GM18505 (cell line): ENCODE data around the gene FBXO9.
"Not testable (repeated sequence)": the region's sequence is repeated elsewhere in the genome, so short reads cannot be mapped to it uniquely, and the experiment has no call there.

Experiments
- ATAC-seq: cut with Tn5 transposase; IDR thresholded peaks from one replicate; pipeline ENCODE4 v1.9.1; 2021; ENCODE audit not compliant: unreplicated experiment
- POLR2A ChIP-seq: IDR thresholded peaks from 4 replicates; pipeline ENCODE4 v1.6.1; 2011; ENCODE audit warnings: borderline replicate concordance; ENCODE audit not compliant: insufficient read depth, insufficient read length; ENCODE audit errors: extremely low read depth

Gene FBXO9

GRCh38 chr6:53035549-53036213 lies 29.5 kb upstream of the FBXO9 start:
- no peak for ATAC-seq
- no peak for TF ChIP-seq POLR2A

- no peak for ATAC-seq
- no peak for TF ChIP-seq POLR2A
These were observed 27.1 kb upstream of the FBXO9 start for GRCh38 chr6:53038141-53038540.

- no peak for TF ChIP-seq POLR2A
- no peak for ATAC-seq
These were observed 26.6 kb upstream of the FBXO9 start for GRCh38 chr6:53038596-53038995.

GRCh38 chr6:53041356-53041755 lies 23.8 kb upstream of the FBXO9 start:
- TF ChIP-seq POLR2A, result no peak
- no peak for ATAC-seq

GRCh38 chr6:53042112-53042511 lies 23.1 kb upstream of the FBXO9 start:
- ATAC-seq, result no peak
- no peak for TF ChIP-seq POLR2A

GRCh38 chr6:53043581-53043980 lies 21.6 kb upstream of the FBXO9 start:
- no peak for TF ChIP-seq POLR2A
- no peak for ATAC-seq

GRCh38 chr6:53044071-53044470 lies 21.1 kb upstream of the FBXO9 start:
- TF ChIP-seq POLR2A, result no peak
- no peak for ATAC-seq

- no peak for TF ChIP-seq POLR2A
These were observed 20.6 kb upstream of the FBXO9 start for GRCh38 chr6:53044572-53044971.

GRCh38 chr6:53045891-53046673 lies 19.1 kb upstream of the FBXO9 start:
- TF ChIP-seq POLR2A, result no peak
- ATAC-seq, result no peak

More at GRCh38 chr6:53044572-53044971, 20.6 kb upstream of the FBXO9 start:
- no peak for ATAC-seq

- no peak for TF ChIP-seq POLR2A
- peak; percentile 93 for ATAC-seq
These were observed 16.6 kb upstream of the FBXO9 start for GRCh38 chr6:53048431-53049195.

GRCh38 chr6:53049415-53049814 lies 15.8 kb upstream of the FBXO9 start:
- TF ChIP-seq POLR2A, result no peak
- ATAC-seq, result no peak

GRCh38 chr6:53052152-53052551 lies 13.1 kb upstream of the FBXO9 start:
- not testable (repeated sequence) for ATAC-seq

GRCh38 chr6:53054532-53054931 lies 10.7 kb upstream of the FBXO9 start:
- ATAC-seq, result no peak
- TF ChIP-seq POLR2A, result no peak

GRCh38 chr6:53055873-53056272 lies 9.3 kb upstream of the FBXO9 start:
- TF ChIP-seq POLR2A, result no peak
- ATAC-seq, result no peak
